GM21381 (cell line): ENCODE results near the gene MTA1.

ENCODE experiments used
- ATAC-seq: cut with Tn5 transposase; IDR thresholded peaks from one replicate; pipeline ENCODE4 v1.9.1; 2021; ENCODE audit warnings: mild to moderate bottlenecking, moderate library complexity; ENCODE audit not compliant: unreplicated experiment

Gene MTA1

GRCh38 chr14:105419195-105420091 is at the start of gene MTA1:
TSS of gene MTA1 (plus strand) at chr14:105419827. CDS start at chr14:105420036, 209 bp downstream.
- no peak for ATAC-seq

DNA sequence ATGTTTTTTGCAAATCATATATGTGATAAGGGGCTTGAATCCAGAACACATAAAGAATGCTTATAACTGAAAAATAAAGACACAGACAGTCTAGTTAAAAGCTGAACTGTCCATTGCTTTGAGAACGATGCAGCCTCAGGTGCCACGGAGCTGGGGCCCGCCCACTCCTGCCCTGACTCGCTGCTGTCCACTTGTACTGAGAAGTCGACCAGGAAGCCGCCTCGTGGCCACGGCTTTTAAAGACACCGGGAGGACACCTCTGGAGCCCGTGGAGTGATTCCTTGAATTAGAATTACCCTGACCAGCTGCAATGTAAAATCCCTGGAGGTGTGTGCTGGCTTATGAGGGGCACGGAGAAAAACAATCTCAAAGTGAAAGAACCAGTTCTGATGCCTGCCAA is 45.2 kb upstream of the MTA1 start:
- ATAC-seq, result no peak

DNA sequence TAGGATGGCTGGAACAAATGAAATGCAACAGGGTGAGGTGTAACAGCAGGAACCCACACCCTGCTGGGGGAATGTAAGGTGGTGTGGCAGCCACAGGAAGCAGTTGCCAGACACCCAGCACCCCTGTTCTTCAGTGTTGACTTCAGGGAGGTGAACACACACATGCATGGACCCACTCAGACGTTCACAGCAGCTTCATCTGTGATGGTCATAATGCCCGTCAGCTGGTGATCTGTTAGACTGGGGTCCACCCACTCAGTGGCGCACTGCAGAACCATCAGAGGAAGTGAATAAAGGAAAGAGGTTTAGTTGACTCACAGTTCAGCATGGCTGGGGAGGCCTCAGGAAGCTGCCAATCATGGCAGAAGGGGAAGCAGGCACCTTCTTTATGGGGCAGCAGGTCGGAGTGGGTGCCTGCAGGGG is 44.0 kb upstream of the MTA1 start:
- ATAC-seq, result no peak

DNA sequence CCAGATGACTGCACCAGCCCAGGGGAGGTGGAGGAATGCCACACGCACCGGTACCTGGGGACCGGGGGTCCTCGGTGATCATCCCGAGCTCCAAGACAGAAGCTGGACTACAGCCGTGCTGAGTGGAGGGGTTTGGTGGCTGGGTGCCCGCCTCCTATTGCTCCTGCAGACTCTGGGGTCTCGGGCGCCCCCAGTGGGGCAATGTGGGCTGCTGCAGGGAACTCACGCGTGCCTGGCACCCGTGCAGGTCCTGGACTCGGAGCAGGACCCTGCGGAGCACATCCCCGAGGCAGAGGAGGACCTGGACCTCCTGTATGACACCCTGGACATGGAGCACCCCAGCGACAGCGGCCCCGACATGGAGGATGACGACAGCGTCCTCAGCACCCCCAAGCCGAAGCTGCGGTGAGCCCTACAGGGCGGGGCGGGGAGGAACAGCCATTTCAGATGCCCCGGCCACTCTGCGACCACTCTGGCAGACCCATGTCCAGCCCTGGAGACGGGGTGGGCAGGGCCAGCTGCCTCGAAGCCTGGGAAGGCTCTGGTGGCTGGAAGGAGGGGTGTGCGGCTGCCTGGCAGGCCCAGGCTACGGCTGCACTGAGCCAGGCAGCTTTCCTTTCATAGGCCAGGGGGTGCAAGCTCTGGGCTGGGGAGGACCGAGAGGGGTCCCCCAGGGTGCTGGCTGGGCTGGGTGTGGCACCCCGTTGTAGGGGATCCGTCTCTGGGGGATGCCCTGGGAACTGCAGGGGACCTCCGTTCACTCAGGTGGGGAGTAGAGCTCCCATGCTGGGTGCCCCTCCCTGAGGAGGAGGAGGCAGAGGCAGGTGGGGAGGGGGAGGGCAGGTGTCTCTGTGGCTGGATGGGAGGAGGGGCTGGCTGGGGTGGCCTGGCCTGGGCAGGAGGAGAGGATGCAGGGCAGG is 42.8 kb upstream of the MTA1 start:
- ATAC-seq, result no peak

GRCh38 chr14:105377555-105378182 is 42.0 kb upstream of the MTA1 start:
- no peak for ATAC-seq

GRCh38 chr14:105378199-105378598 is 41.4 kb upstream of the MTA1 start:
- no peak for ATAC-seq

DNA sequence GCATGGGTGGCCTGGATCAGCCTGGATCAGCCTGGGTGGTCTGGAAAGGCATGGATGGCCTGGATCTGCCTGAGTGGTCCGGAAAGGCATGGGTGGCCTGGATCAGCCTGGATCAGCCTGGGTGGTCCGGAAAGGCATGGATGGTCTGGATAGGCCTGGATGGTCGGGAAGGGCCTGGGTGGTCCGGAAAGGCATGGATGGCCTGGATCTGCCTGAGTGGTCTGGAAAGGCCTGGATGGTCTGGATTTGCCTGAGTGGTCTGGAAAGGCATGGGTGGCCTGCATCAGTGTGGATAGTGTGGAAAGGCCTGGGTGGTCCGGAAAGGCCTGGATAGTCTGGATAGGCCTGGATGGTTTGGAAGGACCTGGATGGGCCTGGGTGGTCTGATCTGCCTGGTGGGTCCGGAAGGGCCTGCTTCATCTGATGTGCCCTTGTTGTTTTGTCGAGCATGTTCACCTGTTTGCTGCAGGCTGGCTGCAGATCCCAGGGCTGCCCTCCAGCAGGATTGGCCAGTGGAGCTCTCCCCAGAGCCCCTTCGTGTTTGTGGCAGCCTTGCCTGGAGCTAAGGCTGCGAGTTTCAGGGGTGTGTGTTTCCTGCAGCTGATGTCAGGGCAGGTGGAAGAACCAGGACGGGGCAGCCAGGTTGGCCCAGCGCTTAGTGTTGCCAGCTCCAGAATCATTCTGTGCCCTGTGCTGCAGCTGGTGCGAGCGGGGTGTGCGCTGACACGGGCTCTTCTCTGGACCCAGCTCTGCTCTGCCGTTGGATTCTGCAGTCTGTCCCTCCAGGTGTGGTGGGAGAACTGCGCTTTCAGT is 40.5 kb upstream of the MTA1 start:
- ATAC-seq, result no peak

DNA sequence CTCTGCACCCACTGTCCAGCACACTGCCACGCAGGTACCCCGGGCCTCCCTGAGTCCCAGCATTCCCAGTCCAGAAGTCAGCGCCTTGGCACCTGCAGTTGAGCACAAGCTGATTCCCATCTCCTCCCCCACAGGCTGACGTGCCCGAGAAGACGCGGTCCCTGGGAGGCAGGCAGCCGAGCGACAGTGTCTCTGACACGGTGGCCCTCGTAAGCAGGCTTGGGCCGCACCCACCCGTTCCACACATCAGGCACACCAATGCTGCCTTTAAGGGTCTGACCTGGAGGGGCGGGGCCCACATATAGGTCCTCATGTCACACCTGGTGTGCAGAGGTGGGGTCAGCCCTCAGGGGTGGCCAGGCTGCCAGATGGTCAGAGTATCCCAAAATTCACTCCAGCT is 39.7 kb upstream of the MTA1 start:
- no peak for ATAC-seq

GRCh38 chr14:105380756-105381155 is 38.9 kb upstream of the MTA1 start:
- ATAC-seq, result no peak

- no peak for ATAC-seq
Observed at GRCh38 chr14:105381446-105382342, 37.9 kb upstream of the MTA1 start.

- ATAC-seq, result no peak
Observed at GRCh38 chr14:105382343-105383082, 37.1 kb upstream of the MTA1 start.

DNA sequence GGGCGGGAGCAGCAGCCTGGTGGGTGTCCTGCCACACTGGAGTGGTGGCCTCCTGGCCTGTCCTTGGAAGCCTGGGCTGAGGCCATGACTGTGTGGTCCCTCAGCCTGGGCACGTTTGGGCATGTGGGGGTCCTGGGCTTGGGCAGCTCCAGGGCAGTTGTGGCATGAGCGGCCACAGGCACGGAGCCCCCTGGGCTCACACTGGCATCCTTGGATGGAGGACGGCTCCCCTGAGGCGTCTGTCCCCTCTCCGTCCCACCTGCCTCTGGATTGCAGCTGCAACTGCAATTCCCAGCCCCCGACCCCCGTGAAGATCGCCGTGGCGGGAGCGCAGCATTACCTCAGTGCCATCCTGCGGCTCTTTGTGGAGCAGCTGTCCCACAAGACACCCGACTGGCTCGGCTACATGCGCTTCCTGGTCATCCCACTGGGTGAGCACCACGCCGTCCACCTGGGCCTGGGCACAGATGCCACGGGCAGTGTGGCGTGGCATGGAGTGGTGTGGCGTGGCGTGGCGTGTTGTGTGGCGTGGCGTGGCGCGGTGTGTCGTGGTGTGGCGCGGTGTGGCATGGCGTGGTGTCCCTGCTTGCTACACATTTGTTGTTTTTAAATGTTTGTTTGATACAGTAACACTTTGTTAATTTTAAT is 36.4 kb upstream of the MTA1 start:
- ATAC-seq, result no peak

- no peak for ATAC-seq
Observed at GRCh38 chr14:105384041-105384557, 35.5 kb upstream of the MTA1 start.

- no peak for ATAC-seq
Observed at GRCh38 chr14:105384605-105385321, 34.9 kb upstream of the MTA1 start.

DNA sequence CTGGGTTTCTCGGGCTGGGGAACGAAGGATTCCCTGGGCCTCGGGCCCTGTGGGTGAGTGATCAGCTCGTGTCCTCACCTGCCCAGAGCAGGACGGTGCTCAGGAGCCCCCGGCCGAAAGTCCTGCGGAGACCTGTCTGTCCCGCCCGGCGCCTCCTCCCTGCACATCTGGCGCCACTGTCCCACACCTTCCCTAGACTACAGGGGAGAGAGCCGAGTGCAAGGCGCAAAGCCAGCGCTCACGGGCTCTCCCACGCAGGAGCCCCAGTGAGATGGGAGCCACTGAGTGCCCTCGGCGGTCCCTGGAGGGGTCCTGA is 34.3 kb upstream of the MTA1 start:
- ATAC-seq, result no peak

- ATAC-seq, result no peak
Observed at GRCh38 chr14:105385698-105386365, 33.8 kb upstream of the MTA1 start.
